NT2/D1 (cell line): ENCODE measurements around the gene UCP2.

Source experiments
- DNase-seq: peaks from one replicate; pipeline ENCODE4 v3.0.0-alpha.2; 2011; ENCODE audit warnings: low read depth, low spot score
- H3K27me3 ChIP-seq: 2 replicates; pipeline ENCODE4 v1.6.0; 2011; ENCODE audit warnings: mild to moderate bottlenecking; ENCODE audit not compliant: insufficient read length, insufficient read depth
- H3K36me3 ChIP-seq: 2 replicates; pipeline ENCODE4 v1.6.1; 2011; ENCODE audit warnings: mild to moderate bottlenecking, low read length, mixed read lengths; ENCODE audit not compliant: insufficient read depth, insufficient read length
- H3K4me1 ChIP-seq: 2 replicates; pipeline ENCODE4 v1.5.1; 2011; ENCODE audit not compliant: insufficient read depth, insufficient read length
- H3K4me3 ChIP-seq: 2 replicates; pipeline ENCODE4 v1.5.1; 2011; ENCODE audit warnings: low read depth; ENCODE audit not compliant: insufficient read length
- H3K9ac ChIP-seq: 2 replicates; pipeline ENCODE4 v1.6.0; 2011; ENCODE audit warnings: low read depth; ENCODE audit not compliant: insufficient read length
- H3K9me3 ChIP-seq: 2 replicates; pipeline ENCODE4 v1.5.1; 2011; ENCODE audit warnings: mild to moderate bottlenecking, low read length; ENCODE audit not compliant: insufficient read depth
- SUZ12 ChIP-seq: IDR thresholded peaks from 2 replicates; pipeline ENCODE4 v1.6.1; 2011; ENCODE audit not compliant: insufficient read length, insufficient read depth; ENCODE audit errors: extremely low read depth
- YY1 ChIP-seq: IDR thresholded peaks from 2 replicates; pipeline ENCODE4 v1.6.1; 2011; ENCODE audit not compliant: insufficient read length, insufficient read depth
- ZNF274 ChIP-seq: IDR thresholded peaks from 2 replicates; pipeline ENCODE4 v1.6.1; 2011; ENCODE audit warnings: mild to moderate bottlenecking, low read depth, low read length

The UCP2 gene

DNA sequence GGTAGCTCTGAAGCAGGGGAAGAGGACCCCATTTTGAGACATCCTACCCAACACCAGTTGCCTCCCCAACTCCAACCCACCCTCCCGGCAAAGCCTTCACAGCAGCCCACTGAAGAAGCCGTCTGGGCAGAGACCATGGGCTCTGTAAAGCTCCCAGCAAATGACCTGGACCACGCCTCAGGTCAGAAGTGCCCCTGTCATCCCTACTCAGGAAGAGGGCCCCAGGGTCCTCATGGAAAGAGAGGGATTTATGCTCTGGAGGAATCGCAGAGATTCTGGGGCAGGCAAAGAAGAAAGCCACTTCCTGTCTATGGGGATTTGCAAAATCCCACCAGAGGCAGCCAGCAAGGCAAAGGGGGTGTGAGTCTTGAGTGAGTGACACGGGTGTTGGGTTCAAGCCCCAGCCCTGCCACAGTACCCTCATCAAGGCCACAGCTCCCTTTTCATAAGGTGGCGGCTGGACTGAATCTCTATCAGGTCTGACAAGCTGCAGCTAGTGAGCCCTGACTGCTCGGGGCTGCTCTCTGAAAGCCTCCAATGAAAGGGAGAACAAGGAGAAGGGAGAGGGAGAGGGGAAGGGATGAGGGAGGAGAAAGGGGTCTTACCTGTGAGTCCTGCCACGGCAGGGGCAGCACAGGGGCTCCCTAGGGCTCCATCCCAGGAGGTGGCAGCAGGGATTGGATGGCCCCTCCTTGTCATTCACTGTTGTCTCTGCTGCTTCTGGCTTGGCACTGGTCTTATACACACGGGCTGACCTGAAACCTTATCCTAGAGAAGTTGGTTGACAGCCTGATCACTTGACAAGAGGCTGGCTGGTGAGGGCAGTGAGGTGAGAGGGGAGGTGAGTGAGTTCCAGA, 26.0 kb upstream of the UCP2 start, which contains the start of gene UCP3:
TSS of gene UCP3 (minus strand) at position 713 of the 857 bp plus-strand sequence. CDS start 2,043 bp downstream, outside the sequence.
- H3K36me3 ChIP-seq: peaks cover 19% of the 10 kb centered on the region
- H3K9me3 ChIP-seq: no peaks in the 10 kb centered on the region
- H3K9ac ChIP-seq: no peak within 1 kb of the TSS
- H3K27me3 ChIP-seq: no peaks in the 10 kb centered on the region
- TF ChIP-seq YY1 (no peak), SUZ12 (no peak), ZNF274 (no peak)
- no peak for DNase-seq
- no peak within 1 kb of the TSS for H3K4me3 ChIP-seq
- H3K4me1 ChIP-seq: no peaks in the 10 kb centered on the region

DNA sequence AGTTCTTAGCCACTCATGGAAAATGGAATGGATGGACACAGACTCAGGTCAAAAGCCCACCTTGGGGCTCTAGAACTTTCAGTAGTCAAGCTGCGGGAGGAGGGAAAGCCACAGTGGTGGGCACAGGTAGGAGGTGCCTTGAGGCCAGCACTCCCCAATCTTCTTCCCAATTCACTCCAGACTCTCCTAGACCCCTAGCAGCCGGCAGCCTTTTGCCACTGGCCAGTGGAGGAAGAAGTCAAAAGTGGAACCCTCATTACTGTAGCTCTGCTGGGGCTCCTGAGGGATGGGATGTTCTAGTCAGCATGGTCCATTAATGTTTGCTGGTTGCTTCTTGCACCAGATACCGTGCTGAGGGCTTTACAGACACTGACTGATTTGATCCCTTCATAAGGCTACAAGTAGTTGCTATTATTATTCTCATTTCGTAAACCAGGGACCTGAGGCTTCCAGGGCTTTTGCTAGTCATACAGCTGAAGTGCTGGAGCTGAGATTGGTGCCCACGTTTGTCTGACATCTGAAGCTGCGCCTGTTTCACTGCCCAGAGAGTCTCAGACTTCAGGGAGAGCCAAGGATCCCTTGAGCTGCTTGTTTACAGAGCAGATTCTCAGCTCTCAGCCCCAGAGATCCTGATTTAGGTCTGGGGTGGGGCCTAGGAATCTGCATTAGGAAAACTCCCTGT, 25.2 kb upstream of the UCP2 start:
- H3K27me3 ChIP-seq: no peaks in the 10 kb centered on the region
- no peak overlapping the region for H3K4me3 ChIP-seq
- no peaks in the 10 kb centered on the region for H3K9me3 ChIP-seq
- H3K9ac ChIP-seq: no peak overlapping the region
- H3K36me3 ChIP-seq: peaks cover 11% of the 10 kb centered on the region
- no peak for TF ChIP-seq SUZ12
- no peaks in the 10 kb centered on the region for H3K4me1 ChIP-seq
- DNase-seq: no peak

DNA sequence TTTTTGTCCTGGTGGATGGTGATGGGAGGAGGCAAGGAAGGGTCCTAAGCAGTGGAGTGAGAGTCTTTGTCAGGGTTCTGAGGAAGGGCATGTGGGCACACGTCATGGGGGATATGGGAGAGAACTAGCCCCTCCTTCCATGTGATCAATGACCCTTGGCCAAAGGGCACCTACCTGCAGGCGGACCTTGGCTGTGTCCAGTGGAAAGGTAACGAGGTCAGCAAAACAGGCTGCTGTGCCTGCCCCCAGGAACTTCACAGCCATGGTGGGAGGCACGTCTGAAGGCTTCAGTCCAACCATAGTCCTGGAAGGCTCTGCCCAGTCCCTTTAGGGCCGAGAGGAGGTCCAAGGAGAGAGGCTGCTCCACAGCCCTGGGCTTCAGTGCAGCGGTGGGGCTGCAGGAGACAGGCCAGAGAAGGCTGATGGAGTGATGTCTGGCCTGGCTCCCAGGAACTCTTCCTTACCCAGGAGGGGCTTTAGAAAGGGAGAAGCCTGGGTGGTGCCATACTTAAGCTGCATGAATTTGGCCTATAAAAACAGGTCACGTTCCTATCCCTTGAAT, 24.2 kb upstream of the UCP2 start:
- no peak for DNase-seq
- Histone ChIP-seq H3K9me3 (no peaks in the 10 kb centered on the region), H3K36me3 (peaks cover 5% of the 10 kb centered on the region), H3K27me3 (no peaks in the 10 kb centered on the region), H3K4me3 (no peak overlapping the region), H3K9ac (no peak overlapping the region), H3K4me1 (no peaks in the 10 kb centered on the region)
- no peak for TF ChIP-seq SUZ12
- no peak for TF ChIP-seq YY1
- TF ChIP-seq ZNF274: no peak

DNA sequence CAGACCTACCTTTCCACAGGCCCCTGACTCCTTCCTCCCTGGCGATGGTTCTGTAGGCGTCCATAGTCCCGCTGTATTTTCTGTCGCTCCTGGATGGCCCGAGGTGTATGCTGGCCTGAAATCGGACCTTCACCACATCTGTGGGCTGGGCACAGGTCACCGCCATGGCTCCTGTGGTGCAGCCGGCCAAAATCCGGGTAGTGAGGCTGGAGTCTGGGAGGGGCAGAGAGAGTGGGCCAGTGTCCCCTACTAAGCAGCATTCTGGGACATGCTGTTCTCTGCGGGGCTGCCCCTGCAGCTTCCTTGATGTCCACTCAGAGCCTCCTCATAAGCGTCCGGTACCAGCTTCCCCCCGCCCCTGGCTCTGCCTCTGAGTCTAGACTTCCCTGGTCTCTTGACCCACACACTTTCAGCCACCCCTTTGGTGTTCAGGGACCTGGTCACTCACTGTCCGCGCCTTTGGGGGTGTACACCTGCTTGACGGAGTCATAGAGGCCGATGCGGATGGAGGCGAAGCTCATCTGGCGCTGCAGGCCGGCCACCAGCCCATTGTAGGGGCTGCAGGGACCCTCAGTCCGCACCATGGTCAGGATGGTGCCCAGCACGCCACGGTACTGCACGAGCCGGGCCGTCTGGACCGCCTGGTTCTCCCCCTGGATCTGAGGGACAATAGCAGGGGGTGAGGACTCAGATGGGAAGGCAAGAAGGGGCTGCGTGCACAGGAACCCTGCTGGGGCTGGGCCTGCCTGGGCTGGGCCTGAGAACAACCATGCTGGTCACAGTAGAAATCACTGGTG, 23.3 kb upstream of the UCP2 start:
- TF ChIP-seq YY1: no peak
- no peak for TF ChIP-seq SUZ12
- no peaks in the 10 kb centered on the region for H3K36me3 ChIP-seq
- DNase-seq: no peak
- no peak overlapping the region for H3K9ac ChIP-seq
- no peak overlapping the region for H3K4me3 ChIP-seq
- no peaks in the 10 kb centered on the region for H3K9me3 ChIP-seq
- no peaks in the 10 kb centered on the region for H3K4me1 ChIP-seq
- no peaks in the 10 kb centered on the region for H3K27me3 ChIP-seq

DNA sequence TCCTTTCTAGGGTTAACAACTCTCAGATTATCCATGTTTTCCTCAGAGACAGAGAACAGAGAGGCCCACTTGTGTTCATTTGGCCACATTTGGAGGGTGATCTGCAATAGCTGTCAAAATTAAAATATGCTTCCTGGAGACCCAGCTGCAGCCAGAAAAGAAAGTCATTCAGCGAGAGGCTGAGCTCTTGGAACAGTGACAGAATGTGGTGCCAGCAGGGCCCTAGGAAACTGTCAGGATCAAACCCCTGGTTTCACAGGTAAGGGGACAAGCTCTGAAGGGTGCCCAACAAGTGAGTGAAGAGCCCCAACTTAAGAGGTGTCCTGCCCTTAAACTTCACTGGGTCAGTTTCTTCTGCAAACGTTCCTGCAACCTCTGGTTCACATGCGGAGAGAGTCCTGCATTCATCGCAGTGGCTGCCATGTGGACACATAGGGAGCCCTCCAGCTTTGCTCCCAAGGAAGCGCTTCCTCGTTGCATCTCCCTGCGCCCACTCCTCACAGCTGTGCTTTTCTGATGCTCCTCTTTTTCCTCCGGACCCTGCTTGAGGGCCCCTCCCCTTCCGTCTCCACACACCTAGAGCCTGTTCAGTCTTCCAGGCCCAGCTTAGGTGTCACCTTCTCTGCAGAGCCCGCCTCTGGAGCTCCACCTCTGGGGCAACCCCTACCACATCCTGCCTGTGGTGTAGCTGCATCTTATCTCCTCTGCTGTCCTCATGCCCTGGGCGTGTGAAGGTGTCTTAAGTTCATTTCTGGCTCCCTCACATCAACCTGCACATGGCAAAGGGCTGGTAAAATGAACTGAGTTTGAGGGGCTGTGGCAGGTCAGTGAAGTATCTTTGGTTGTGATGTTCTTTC, 22.3 kb upstream of the UCP2 start:
- TF ChIP-seq YY1 (no peak), SUZ12 (no peak)
- no peak for DNase-seq
- H3K9ac ChIP-seq: no peak overlapping the region
- no peaks in the 10 kb centered on the region for H3K27me3 ChIP-seq
- H3K4me3 ChIP-seq: no peak overlapping the region
- no peaks in the 10 kb centered on the region for H3K4me1 ChIP-seq
- H3K36me3 ChIP-seq: no peaks in the 10 kb centered on the region
- H3K9me3 ChIP-seq: no peaks in the 10 kb centered on the region

DNA sequence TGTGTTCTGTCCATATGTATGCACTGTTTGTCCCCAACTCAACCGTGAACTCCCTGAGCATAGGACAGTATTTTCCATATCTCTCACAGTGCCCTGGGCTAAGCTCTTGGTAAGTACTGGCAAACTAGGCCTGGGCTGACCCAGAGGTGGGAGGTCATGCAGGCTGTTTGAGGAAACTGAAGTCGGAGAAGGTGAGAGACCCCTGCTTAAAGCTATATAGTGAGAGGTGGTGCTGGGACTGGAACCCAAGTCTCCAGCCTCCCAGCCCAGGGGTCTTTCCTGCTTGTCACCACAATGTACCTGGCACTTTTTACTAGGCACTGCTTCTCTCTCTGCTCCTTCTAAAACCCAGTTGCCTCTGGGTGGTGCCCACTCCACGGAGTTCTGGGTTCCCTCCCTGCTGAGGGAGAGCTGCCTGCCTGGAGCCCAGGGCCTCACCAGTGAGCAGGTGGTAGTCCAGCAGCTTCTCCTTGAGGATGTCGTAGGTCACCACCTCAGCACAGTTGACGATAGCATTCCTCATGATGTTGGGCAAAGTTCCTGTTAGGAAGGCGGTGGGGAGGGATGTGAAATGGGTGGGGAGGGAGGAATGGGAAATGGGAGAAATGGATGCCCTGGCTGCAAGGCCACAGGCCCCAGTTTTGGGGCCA, 21.5 kb upstream of the UCP2 start:
- H3K36me3 ChIP-seq: no peaks in the 10 kb centered on the region
- no peak overlapping the region for H3K9ac ChIP-seq
- H3K4me3 ChIP-seq: no peak overlapping the region
- no peaks in the 10 kb centered on the region for H3K27me3 ChIP-seq
- H3K9me3 ChIP-seq: no peaks in the 10 kb centered on the region
- H3K4me1 ChIP-seq: no peaks in the 10 kb centered on the region
- DNase-seq: no peak
- TF ChIP-seq ZNF274: no peak
- TF ChIP-seq SUZ12: no peak
